MG63 (cell line): Measurements from ENCODE around the gene TMEM132A. TPM values are rescaled to one million over a fixed set of nuclear protein-coding genes. Genes with fewer than 3 reads are reported as not detected.

ENCODE experiments used
- DNase-seq: peaks from one replicate; pipeline ENCODE4 v3.0.0-alpha.2; 2020
- H3K27me3 ChIP-seq: fragments of 250-450 bp; sonication (Bioruptor Pico); 2 replicates; pipeline ENCODE4 v1.5.1; 2020; ENCODE audit warnings: mild to moderate bottlenecking, moderate library complexity
- H3K36me3 ChIP-seq: fragments of 250-450 bp; sonication (Bioruptor Pico); 2 replicates; pipeline ENCODE4 v1.5.1; 2020; ENCODE audit warnings: mild to moderate bottlenecking, moderate library complexity
- H3K4me3 ChIP-seq: fragments of 250-450 bp; sonication (Bioruptor Pico); 2 replicates; pipeline ENCODE4 v1.5.1; 2020; ENCODE audit warnings: mild to moderate bottlenecking, moderate library complexity
- H3K9me3 ChIP-seq: fragments of 250-450 bp; sonication (Bioruptor Pico); 2 replicates; pipeline ENCODE4 v1.5.1; 2020; ENCODE audit warnings: mild to moderate bottlenecking, moderate library complexity
- total RNA-seq: library from RNA; depleted of rRNA; stranded (reverse); fragments of >200 nt; shearing (Covaris generic); gene quantifications from 2 replicates; pipeline ENCODE4 v1.2.3, GENCODE V29; 2014; ENCODE audit warnings: low replicate concordance

Gene TMEM132A
- total RNA-seq, 1 experiment from 2014 or later, result 16.3 TPM

DNA sequence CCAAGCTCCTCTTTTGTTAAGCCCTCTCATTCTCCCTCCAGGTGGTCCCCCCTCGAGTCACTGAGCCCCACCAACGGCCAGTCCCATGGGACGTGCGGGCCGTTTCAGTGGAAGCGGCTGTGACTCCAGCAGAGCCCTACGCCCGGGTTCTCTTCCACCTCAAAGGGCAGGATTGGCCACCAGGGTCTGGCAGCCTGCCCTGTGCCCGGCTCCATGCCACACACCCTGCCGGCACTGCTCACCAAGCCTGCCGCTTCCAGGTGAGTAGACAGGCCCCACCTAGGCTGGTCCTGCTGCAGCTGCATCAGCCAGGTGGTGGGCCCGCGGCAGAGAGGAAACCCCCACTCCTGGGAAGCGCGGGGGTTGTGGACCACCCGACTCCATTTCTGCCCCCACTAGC lies 3.3 kb downstream of the TMEM132A start:
- no peak for DNase-seq
- no peak overlapping the region for H3K4me3 ChIP-seq
- no peaks in the 10 kb centered on the region for H3K36me3 ChIP-seq
- H3K27me3 ChIP-seq, result no peaks in the 10 kb centered on the region
- H3K9me3 ChIP-seq, result no peaks in the 10 kb centered on the region

- Histone ChIP-seq H3K36me3 (no peaks in the 10 kb centered on the region), H3K4me3 (no peak overlapping the region), H3K9me3 (no peaks in the 10 kb centered on the region), H3K27me3 (no peaks in the 10 kb centered on the region)
- DNase-seq, result no peak
Observed at GRCh38 chr11:60928563-60929001, 4.3 kb downstream of the TMEM132A start.

DNA sequence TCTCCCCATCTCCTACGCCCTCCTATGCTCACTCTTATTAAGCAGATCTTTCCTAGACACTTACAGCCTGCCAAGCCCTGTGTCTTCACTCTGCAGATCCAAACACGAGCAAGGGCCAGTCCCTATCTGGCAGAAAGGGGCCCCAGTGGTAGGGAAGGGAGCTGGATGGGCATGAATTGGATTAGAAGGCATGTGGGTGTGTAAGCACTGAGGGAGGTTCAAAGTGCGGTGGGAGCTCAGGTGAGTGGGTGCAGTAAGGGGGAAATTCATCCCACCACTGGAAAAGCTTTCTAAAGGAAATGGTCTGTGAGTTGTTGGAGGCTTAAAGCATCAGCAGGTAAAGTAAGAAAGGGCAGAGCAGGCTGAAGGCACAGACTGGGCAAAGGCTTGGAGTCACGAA lies 5.5 kb downstream of the TMEM132A start:
- no peak overlapping the region for H3K4me3 ChIP-seq
- DNase-seq, result no peak

GRCh38 chr11:60930394-60930793 lies 6.1 kb downstream of the TMEM132A start:
- H3K27me3 ChIP-seq, result no peaks in the 10 kb centered on the region
- H3K9me3 ChIP-seq, result no peaks in the 10 kb centered on the region
- no peak for DNase-seq
- H3K36me3 ChIP-seq, result no peaks in the 10 kb centered on the region
- H3K4me3 ChIP-seq, result no peak overlapping the region

More for the DNA sequence above, 5.5 kb downstream of the TMEM132A start:
- H3K9me3 ChIP-seq, result no peaks in the 10 kb centered on the region
- H3K36me3 ChIP-seq, result no peaks in the 10 kb centered on the region
- no peaks in the 10 kb centered on the region for H3K27me3 ChIP-seq

DNA sequence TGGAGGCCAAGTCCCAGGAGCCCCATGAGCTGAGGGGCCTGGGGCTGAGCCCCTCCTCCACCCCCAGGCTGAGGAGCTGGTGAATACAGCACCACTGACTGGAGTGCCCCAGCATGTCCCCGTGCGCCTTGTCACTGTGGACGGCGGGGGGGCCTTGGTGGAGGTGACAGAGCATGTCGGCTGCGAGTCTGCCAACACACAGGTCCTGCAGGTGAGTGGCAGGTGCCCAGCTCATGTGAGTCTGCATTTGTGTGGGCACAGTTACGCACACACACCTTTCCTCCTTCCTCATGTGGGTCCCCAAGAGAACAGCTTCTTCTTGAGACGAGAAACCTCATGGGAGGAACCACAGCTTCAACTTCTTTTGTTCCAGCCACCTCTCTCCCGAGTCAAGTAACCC lies 7.7 kb downstream of the TMEM132A start:
- Histone ChIP-seq H3K36me3 (no peaks in the 10 kb centered on the region), H3K9me3 (no peaks in the 10 kb centered on the region), H3K27me3 (no peaks in the 10 kb centered on the region), H3K4me3 (no peak overlapping the region)
- no peak for DNase-seq

- DNase-seq, result no peak
- Histone ChIP-seq H3K36me3 (no peaks in the 10 kb centered on the region), H3K4me3 (no peak overlapping the region), H3K9me3 (no peaks in the 10 kb centered on the region), H3K27me3 (no peaks in the 10 kb centered on the region)
Observed at GRCh38 chr11:60932605-60933356, 8.5 kb downstream of the TMEM132A start.

DNA sequence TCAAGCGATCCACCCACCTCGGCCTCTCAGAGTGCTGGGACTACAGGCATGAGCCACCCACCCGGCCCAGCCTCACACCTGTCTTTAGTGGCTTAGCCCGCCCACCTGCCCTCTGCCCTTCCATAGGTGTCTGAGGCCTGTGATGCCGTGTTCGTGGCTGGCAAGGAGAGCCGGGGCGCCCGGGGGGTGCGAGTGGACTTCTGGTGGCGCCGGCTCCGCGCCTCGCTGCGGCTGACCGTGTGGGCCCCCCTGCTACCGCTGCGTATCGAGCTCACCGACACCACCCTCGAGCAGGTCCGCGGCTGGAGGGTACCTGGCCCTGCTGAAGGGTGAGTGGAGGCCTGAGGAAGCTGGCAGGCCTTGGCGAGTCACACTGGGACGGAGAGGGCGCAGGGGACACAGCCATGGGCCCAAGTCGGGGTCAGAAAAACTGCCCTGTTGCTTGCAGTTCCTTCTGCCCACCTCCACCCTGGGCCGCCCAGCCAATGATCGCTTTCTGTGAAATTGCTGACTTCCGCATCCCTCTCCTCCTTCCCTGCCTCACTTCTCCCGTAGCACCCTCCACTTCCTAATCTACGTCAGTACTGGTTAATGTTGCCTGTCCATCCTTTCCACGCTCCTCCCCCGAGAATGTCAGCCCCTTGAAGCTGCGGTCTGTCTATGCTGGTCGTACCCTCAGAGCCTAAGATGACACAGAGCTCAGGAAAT lies 9.3 kb downstream of the TMEM132A start:
- Histone ChIP-seq H3K27me3 (no peaks in the 10 kb centered on the region), H3K4me3 (no peak overlapping the region), H3K9me3 (no peaks in the 10 kb centered on the region), H3K36me3 (no peaks in the 10 kb centered on the region)
- no peak for DNase-seq

GRCh38 chr11:60934124-60934789 lies 10.0 kb downstream of the TMEM132A start:
- no peak for DNase-seq
- Histone ChIP-seq H3K9me3 (no peaks in the 10 kb centered on the region), H3K27me3 (no peaks in the 10 kb centered on the region), H3K4me3 (no peak overlapping the region), H3K36me3 (no peaks in the 10 kb centered on the region)

DNA sequence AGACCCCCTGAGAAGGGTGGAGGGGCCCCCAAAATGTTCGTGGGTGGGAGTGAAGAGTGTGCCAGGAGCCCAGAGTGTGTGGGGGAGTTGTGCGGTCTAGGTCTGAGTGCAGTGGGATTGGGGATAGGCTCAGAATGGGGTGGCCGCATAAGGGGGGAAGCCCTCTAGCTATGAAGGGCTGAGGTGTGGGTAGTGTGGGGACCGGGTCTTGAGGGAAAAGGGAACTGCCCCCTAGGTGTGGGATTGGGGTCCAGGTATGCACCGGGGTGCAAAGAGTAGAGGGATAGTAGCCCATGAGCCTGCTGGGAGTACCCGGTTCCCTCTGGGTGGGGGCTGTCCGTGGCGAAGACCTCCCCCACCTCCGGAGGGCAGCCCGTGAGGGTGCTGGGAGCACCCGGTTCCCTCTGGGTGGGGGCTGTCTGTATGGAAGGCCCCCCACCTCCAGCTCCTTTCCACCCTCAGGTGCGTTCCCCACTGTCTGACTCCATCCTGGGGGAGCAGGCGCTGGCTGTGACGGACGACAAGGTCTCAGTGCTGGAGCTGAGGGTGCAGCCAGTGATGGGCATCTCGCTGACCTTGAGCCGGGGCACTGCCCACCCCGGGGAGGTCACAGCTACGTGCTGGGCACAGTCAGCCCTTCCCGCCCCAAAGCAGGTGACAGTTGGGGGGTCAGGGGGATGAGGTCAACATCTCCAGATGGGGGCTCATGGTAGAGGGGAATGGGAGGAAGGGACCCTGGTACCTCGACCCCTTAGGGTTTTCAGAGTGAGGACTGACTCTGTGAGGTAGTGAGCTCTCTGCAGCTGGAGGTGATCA lies 10.7 kb downstream of the TMEM132A start:
- Histone ChIP-seq H3K27me3 (no peaks in the 10 kb centered on the region), H3K9me3 (no peaks in the 10 kb centered on the region), H3K36me3 (no peaks in the 10 kb centered on the region), H3K4me3 (no peak overlapping the region)
- no peak for DNase-seq

DNA sequence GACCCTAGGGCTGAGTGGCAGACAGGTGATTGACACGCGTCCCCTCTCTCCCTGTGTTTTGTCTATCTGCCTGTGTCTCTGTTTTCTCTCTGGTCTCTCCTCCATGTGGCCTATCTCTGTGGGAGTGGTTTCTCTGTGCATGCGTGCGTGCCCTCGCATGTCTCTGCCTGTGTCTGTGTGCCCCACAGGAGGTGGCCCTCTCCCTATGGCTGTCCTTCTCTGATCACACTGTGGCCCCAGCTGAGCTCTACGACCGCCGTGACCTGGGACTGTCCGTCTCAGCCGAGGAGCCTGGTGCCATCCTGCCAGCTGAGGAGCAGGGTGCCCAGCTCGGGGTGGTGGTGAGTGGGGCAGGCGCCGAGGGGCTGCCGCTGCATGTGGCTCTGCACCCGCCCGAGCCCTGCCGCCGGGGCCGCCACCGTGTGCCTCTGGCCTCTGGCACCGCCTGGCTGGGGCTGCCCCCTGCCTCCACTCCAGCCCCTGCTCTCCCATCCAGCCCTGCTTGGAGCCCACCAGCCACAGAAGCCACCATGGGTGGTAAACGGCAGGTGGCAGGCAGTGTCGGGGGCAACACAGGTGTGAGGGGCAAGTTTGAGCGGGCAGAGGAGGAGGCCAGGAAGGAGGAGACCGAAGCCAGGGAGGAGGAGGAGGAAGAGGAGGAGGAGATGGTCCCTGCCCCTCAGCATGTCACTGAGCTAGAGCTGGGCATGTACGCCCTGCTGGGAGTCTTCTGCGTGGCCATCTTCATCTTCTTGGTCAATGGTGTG lies 11.6 kb downstream of the TMEM132A start:
- Histone ChIP-seq H3K36me3 (no peaks in the 10 kb centered on the region), H3K4me3 (no peak overlapping the region), H3K27me3 (no peaks in the 10 kb centered on the region), H3K9me3 (no peaks in the 10 kb centered on the region)
- no peak for DNase-seq

DNA sequence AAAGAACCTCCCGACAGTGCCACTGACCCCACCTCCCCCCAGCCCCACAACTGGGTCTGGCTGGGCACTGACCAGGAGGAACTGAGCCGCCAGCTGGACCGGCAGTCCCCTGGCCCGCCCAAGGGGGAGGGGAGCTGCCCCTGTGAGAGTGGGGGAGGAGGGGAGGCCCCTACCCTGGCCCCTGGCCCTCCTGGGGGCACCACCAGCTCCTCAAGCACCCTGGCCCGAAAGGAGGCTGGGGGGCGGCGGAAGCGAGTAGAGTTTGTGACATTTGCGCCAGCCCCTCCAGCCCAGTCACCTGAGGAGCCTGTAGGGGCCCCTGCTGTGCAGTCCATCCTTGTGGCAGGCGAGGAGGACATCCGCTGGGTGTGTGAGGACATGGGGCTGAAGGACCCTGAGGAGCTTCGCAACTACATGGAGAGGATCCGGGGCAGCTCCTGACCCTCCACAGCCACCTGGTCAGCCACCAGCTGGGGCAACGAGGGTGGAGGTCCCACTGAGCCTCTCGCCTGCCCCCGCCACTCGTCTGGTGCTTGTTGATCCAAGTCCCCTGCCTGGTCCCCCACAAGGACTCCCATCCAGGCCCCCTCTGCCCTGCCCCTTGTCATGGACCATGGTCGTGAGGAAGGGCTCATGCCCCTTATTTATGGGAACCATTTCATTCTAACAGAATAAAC lies 12.3 kb downstream of the TMEM132A start:
- Histone ChIP-seq H3K36me3 (no peaks in the 10 kb centered on the region), H3K9me3 (no peaks in the 10 kb centered on the region), H3K27me3 (no peaks in the 10 kb centered on the region), H3K4me3 (no peak overlapping the region)
- no peak for DNase-seq

DNA sequence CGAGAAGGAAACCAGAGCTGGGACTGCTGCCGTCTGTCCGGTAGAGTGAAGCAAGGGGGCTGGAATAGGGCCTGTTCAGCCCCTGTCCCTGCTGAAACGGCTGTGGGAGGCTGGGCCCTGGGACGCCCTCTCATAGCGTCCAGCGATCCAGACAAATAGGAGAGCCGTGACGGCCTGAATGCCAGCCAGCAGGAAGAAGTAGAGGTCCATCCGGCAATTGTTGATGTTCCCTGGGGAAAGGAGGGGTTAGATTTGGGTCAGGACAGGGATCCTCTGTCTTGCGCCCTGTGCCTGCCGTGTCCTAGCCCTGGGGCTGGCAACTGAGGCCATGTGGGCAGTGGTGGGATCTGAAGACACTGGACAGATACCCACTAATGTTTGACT lies 12.9 kb downstream of the TMEM132A start:
- no peak overlapping the region for H3K4me3 ChIP-seq
- no peaks in the 10 kb centered on the region for H3K9me3 ChIP-seq
- no peak for DNase-seq
- H3K27me3 ChIP-seq, result no peaks in the 10 kb centered on the region
- no peaks in the 10 kb centered on the region for H3K36me3 ChIP-seq

DNA sequence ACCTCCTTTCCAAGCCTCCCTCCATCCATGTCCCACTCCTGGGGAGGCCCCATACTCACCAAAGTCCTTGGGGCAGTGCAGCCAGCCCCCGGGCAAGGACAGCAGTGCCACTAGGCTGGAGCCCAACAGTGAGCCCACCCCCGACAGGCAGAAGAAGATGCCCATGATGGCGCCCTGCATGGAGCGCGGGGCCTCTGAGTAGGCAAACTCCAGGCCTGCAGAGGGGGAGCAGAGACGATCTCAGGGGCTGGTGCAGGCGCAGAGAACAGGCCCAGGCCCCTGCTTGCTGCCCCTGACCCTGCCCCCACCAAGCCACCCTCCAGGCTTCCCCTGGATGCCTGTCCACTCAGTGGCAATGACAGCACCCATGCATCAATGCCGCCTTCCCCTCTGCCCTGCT lies 13.6 kb downstream of the TMEM132A start:
- Histone ChIP-seq H3K4me3 (no peak overlapping the region), H3K27me3 (no peaks in the 10 kb centered on the region), H3K9me3 (no peaks in the 10 kb centered on the region), H3K36me3 (no peaks in the 10 kb centered on the region)
- no peak for DNase-seq

GRCh38 chr11:60938500-60938899 lies 14.2 kb downstream of the TMEM132A start:
- H3K36me3 ChIP-seq, result no peaks in the 10 kb centered on the region
- H3K27me3 ChIP-seq, result no peaks in the 10 kb centered on the region
- no peaks in the 10 kb centered on the region for H3K9me3 ChIP-seq
- DNase-seq, result no peak
- no peak overlapping the region for H3K4me3 ChIP-seq

DNA sequence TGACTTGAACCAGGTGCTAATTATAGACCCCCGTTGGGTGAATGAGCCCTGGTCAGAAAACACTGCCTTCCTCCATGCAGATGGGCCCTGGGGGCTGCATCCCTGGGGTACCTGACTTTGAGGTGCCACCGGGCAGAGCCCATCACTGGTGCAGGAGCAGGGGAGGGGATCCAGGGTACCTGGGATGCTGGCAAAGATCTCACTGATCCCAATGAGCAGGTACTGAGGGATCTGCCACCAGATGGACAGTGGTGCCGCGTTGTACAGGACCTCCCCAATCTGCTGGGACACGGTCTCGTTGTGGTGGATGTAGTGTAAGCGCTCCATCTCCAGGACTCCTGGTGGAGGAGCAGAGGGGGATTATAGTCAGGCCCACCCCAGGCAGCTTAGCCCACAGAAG lies 15.0 kb downstream of the TMEM132A start:
- DNase-seq, result no peak
- Histone ChIP-seq H3K27me3 (no peaks in the 10 kb centered on the region), H3K9me3 (no peaks in the 10 kb centered on the region), H3K4me3 (no peak overlapping the region), H3K36me3 (no peaks in the 10 kb centered on the region)

- Histone ChIP-seq H3K9me3 (no peaks in the 10 kb centered on the region), H3K36me3 (no peaks in the 10 kb centered on the region), H3K4me3 (no peak overlapping the region), H3K27me3 (no peaks in the 10 kb centered on the region)
- DNase-seq, result no peak
Observed at GRCh38 chr11:60939855-60940254, 15.6 kb downstream of the TMEM132A start.
